ENCODE results near the gene EPHA4.
"Not testable (repeated sequence)": the region's sequence is repeated elsewhere in the genome, so short reads cannot be mapped to it uniquely, and the experiment has no call there.

EPHA4 gene

GRCh38 chr2:221539246-221539645 is 32.9 kb downstream of the EPHA4 start:
- no peak for DNase-seq (ENCODE audit: low read depth)

- DNase-seq (ENCODE audit: low read depth) = no peak
Measured at GRCh38 chr2:221535824-221536223, 36.3 kb downstream of the EPHA4 start.

DNA sequence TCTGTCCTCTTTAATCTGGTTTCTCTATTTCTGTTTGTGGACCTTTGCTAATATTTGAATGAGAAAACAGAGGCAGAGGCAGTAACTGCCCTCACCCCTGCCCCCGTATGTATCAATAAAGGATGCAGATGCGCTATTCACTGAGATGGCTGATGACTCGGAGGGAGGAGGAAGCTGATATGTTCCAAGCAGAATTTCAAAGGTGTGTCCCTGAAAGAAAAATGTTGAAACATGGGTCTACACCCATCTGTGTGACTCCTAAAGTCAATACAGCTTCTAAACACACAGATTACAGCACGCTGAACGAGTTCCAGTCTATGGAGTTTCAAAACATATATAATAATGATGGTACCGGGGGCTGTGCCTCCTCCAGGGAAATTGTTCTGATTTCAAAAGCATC is 38.8 kb downstream of the EPHA4 start:
- no peak for DNase-seq (ENCODE audit: low read depth)

DNA sequence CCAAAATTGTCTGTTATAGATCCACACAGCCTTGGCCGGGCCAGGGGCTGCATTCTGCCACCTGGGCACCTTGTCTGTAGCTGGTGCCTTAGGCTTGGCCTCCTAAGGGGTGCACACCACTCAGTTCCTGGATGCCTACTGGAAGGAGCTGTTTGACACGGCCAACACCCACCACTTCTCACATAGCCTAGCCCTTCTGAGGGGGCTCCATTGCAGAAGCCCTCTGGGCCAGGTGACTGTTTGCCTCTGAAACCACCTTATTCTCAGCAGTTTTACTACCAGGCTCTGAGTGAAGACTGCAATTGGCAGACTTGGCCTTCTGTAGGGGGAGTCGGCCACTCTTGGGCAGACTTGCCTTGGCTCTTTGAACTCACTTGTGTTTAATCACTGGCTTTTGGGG is 39.5 kb downstream of the EPHA4 start:
- DNase-seq (ENCODE audit: low read depth) = no peak

- no peak for DNase-seq (ENCODE audit: low read depth)
Measured at GRCh38 chr2:221530653-221531037, 41.5 kb downstream of the EPHA4 start.

DNA sequence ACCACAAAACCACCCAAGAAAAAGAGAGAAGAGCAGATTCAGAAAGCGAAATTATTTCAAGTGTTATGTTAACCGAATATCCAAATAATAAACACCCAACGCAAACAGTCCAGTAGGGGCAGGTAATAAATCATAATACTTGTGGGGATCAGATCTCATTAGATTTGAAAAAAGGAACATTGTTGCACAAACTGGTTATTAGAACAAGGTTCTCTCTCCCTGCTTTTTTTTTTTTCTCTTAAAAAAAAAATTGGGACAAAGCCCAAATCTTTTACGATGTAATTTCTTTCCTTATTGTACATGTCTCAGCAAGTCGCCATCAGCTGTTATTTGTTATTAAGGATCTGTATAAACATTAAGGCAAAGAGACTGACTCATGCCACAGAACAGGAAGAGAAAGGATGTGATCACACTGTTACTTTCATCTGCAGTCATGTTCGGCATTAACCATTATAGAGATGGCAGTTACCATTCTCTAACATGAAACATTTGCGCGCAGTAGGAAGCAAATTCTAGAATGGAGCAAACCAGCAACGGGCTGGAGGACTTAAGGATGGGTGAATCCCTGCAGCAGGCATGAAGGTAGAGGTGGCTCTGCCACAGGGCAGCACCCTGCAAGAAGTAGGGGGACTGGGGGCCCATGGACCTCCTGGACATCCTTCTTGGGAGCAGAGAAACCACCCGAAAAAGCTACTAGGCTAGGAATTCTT is 42.0 kb downstream of the EPHA4 start:
- no peak for DNase-seq (ENCODE audit: low read depth)

GRCh38 chr2:221529177-221529942 is 42.7 kb downstream of the EPHA4 start:
- no peak for DNase-seq (ENCODE audit: low read depth)

DNA sequence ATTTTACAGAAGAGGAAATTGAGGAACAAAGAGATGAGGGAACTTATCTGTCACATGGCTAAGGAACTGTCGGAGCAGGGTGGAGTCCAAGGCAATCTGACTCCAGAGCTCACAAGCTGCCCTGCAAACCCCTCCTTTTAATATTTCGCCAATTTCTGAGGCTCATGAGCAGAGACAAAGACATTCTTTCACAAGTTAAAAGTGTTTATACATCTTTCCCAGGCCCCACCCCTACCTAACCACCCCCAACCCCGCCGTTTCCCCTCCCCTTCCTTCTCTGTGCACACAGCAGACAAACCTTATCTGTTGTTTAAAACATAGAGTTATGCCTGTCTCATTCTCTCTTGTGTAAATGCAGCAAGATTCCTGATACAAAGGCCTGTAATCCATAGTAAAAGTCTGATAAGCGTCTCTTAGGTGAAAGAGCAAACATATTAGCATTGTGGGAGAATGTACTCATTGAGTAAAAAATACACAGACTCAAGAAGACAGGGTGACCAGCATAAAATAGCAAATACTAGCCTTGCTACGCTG is 44.3 kb downstream of the EPHA4 start:
- DNase-seq (ENCODE audit: low read depth) = no peak

DNA sequence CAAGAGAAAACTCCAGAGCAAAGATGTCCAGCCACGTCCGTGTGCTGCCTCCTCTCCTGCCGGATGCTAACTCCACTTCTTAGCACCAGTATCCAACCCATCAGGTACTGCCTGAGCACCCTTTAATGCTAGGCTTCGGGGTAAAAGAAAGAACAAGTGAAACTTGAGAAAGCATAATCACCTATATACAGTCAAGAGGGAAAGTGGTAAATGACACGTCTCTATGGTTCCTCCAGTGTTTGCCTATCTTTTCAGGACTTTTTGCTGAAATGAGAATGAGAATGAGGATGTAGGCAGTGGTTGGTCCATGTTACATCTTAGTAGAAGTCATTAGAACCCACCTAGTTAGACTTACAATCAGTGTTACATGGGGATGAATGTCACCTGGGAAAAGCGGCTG is 47.9 kb downstream of the EPHA4 start:
- DNase-seq (ENCODE audit: low read depth) = no peak

DNA sequence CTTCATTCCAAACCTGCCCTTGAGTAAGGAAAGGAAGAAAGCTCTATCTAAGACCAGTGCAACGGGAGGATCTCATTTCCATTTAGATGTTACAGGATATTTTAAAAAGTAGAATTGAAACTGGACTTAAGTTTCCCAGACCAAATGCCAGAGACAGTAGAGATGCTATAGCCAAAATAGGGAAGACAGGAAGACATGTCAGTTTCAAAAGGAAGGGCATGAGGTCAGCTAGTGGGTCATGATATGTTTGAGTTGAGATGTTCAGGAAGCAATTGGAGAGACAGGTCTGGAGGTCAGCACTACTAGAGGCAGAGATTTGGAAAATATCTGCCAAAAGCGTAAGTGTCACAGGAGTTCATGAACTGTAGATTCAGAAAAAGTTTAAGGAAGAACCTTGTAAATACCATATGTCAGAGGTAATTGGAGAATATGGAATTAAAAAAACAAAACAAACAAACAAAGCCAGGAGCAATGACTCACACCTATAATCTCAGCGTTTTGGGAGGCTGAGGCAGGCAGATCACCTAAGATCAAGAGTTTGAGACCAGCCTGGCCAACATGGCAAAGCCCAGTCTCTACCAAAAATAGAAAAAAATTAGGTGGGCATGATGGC is 50.8 kb downstream of the EPHA4 start:
- no peak for DNase-seq (ENCODE audit: low read depth)

DNA sequence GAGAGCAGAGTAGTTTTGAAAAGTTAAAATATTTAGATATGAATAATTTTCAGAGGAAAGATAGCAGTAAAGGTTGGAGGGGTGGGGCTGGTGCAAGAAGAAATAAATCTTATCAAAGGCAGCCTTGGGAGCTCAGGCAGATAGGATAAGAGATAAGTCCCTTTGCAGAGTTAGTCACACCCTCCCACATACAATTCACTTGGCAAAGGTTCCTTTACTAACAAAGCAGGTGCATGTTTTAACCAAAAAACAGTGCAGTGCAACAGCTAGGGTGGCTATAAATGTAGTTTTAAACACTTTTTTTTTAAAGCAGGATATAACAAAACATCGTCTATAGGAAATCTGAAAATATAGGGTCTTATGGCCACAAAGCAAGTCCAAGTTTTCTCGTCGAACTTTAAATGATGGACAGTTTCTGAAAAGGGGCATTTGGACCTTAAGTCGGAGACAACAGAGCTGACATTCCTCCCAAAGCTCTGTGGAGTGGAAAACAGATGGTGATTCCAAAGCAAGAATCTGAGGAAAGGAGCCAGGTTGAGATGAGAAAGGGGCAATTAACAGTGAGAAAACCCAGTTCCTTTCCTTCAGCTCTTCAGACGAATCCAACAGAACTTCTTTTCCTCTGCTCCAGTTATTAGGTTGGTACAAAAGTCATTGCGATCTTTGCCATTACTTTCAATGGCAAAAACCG is 53.0 kb downstream of the EPHA4 start:
- DNase-seq (ENCODE audit: low read depth) = no peak

DNA sequence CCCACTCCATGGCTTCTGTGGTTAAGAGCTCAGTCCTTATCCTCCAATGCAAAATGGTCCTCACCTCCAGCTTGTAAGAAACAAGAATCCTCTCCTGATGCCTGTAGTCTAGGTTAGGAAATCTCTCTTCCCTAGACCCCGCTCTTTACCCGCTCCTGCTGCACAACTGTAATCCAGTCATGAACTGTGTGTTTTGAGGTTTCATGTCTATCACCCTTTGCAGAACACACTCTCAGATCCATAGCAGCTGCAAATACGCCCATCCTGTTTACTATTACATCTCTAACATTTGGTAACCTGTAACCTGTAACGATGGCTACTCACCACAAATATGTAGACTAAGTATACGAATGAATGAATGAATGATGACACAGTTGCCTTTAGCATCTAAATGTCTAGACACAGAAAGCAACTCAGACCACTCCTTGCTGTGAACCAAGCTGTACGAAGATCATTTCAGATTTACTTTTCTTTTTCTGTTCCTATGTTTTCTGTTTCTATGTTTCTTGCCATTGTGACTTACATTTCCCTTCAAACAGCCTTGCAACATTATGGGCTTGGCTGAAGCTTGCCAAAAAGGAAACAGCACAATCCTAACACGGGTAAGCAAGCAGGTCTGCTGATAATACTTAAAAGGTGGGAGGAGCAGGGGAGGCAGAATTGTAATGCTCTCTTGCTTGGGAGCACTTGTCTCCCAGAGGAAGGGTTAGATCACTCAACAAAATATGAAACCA is 53.7 kb downstream of the EPHA4 start:
- DNase-seq (ENCODE audit: low read depth) = no peak

DNA sequence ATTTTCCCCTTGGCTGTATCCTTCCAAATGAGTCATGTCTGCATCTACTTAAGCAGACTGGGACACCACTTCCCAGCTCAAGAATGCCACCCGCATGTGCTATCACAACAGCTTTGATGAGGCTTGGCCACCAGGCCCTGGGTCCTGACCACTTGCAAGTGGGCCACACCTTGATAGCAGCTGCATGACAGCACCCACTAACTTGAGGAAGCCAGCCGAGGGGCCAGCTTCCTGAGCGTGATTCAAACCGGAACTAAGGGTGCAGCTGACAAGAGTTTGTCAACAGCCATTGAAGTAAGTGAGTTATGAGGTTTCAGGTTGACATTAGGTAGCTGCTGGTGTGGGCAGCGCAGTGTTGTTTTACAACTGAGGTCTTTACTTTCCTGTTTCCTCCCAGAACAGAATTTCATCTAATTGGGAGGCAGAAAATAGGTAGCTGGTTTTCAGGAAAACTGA is 54.4 kb downstream of the EPHA4 start:
- DNase-seq (ENCODE audit: low read depth) = peak; percentile 84

GRCh38 chr2:221517146-221517695 is 54.9 kb downstream of the EPHA4 start:
- DNase-seq (ENCODE audit: low read depth) = no peak

- DNase-seq (ENCODE audit: low read depth) = no peak
Measured at GRCh38 chr2:221515864-221516263, 56.2 kb downstream of the EPHA4 start.

- no peak for DNase-seq (ENCODE audit: low read depth)
Measured at GRCh38 chr2:221514305-221515040, 57.6 kb downstream of the EPHA4 start.

DNA sequence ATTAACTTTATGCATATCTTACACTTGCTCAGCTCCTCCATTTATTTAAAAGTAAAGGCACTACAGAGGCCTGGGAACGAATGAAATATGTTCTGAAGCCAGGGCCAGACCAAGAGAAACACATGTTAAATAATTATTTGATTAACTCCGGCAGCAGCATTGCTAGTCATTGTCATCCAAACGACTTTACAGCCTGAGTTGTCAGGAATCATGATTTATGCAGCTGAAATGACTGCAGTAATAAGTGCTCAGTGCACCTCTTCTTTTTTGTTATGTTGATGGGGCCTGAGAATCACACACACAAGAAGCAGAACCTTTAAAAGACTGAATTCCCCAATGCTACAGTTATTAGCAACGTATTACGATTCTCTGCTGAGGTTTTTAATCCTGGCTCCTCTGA is 58.9 kb downstream of the EPHA4 start:
- DNase-seq (ENCODE audit: low read depth) = no peak

DNA sequence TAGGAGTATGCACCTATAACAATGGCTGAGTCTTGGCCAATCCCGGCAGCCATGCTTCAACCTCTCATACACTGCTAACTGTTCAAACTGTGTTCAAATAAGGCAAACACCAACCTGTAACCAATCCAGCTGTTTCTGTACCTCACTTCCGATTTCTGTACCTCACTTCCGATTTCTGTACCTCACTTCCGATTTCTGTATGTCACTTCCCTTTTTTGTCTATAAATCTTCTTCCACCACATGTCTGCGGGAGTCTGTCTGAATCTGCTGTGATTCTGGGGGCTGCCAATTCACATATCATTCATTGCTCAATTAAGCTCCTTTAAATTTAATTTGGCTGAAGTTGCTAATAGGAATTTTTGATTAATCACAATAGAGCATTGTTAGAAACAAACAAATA is 60.8 kb downstream of the EPHA4 start:
- not testable (repeated sequence) for DNase-seq (ENCODE audit: low read depth)

DNA sequence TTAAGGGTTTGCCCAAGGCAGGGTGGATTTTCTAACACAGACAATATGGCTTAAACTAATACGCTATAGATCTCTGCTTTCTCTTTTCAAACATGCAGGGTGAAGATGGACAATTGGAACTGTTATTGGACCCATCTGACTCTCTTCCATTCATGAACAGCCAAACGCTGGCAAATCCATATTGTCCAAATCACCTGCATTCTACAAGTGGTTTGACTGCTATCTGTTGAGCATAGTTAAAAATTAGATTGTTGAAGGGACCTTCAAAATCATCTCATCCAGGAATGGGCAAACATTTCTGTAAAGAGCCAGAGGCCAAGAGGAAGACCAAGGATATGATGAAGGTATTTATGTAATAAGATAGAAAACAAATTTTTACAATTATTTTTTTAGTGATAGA is 65.6 kb downstream of the EPHA4 start:
- no peak for DNase-seq (ENCODE audit: low read depth)

- DNase-seq (ENCODE audit: low read depth) = no peak
Measured at GRCh38 chr2:221505605-221506004, 66.5 kb downstream of the EPHA4 start.

DNA sequence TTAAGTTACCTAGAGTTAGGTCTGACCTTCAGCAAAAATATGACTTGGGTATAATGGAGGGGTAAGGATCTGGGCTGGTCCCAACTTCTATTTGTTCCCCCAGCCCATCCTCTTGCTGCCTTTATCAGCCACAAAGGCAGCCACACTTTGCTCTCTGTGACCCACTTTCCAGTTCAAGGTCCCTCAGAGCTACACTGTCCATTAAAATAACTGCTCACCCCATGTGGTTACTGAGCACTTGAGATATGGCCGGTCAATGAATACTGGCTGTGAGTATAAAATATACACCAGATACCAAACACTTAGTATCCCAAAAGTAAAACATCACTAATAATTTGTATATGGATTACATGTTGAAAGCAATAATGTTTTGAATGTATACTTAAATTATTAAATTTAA is 67.2 kb downstream of the EPHA4 start:
- no peak for DNase-seq (ENCODE audit: low read depth)

Data from CMK (cell line).